Measurements from ENCODE around the gene METTL26.

Gene METTL26

GRCh38 chr16:636206-637080, at the start of gene METTL26:
Gene METTL26 (minus strand): TSS chr16:636305. CDS start chr16:636290, 15 bp downstream.
- DNase-seq (ENCODE audit: low spot score), result peak; percentile 94

- no peak for DNase-seq (ENCODE audit: low spot score)
Observed at GRCh38 chr16:684961-685696, 49.0 kb upstream of the METTL26 start.

- peak; percentile 97 for DNase-seq (ENCODE audit: low spot score)
Observed at GRCh38 chr16:684071-684794, 48.1 kb upstream of the METTL26 start, which contains the start of gene JMJD8. Gene JMJD8 (minus strand): TSS chr16:684334. CDS start chr16:684319, 15 bp downstream.

- DNase-seq (ENCODE audit: low spot score), result no peak
Observed at GRCh38 chr16:683396-684070, 47.4 kb upstream of the METTL26 start.

- no peak for DNase-seq (ENCODE audit: low spot score)
Observed at GRCh38 chr16:682493-683395, 46.6 kb upstream of the METTL26 start.

GRCh38 chr16:681746-682427, 45.8 kb upstream of the METTL26 start:
- DNase-seq (ENCODE audit: low spot score), result no peak

- DNase-seq (ENCODE audit: low spot score), result no peak
Observed at GRCh38 chr16:680967-681745, 45.1 kb upstream of the METTL26 start.

- no peak for DNase-seq (ENCODE audit: low spot score)
Observed at GRCh38 chr16:680625-680945, 44.5 kb upstream of the METTL26 start.

- peak; percentile 80 for DNase-seq (ENCODE audit: low spot score)
Observed at GRCh38 chr16:679814-680624, 43.9 kb upstream of the METTL26 start, which contains the start of gene STUB1. Gene STUB1 (plus strand): TSS chr16:680410. CDS start chr16:680526, 116 bp downstream.

- DNase-seq (ENCODE audit: low spot score), result peak; percentile 31
Observed at GRCh38 chr16:678858-679813, 43.0 kb upstream of the METTL26 start.

- no peak for DNase-seq (ENCODE audit: low spot score)
Observed at GRCh38 chr16:678209-678857, 42.2 kb upstream of the METTL26 start.

- DNase-seq (ENCODE audit: low spot score), result no peak
Observed at GRCh38 chr16:677316-678190, 41.4 kb upstream of the METTL26 start.

- peak; percentile 44 for DNase-seq (ENCODE audit: low spot score)
Observed at GRCh38 chr16:676913-677312, 40.8 kb upstream of the METTL26 start.

GRCh38 chr16:676565-676902, 40.4 kb upstream of the METTL26 start:
- DNase-seq (ENCODE audit: low spot score), result no peak

GRCh38 chr16:675884-676564, 39.9 kb upstream of the METTL26 start:
- DNase-seq (ENCODE audit: low spot score), result no peak

Data from CD4-positive, alpha-beta T cell treated with Interleukin-2 at 100 ng/mL for 4 hours (primary cell).